ENCODE measurements around the gene SRI.
A peak's percentile ranks its signal among the peaks of the same experiment; 100 is the strongest.
"Not testable (repeated sequence)": the region's sequence is repeated elsewhere in the genome, so short reads cannot be mapped to it uniquely, and the experiment has no call there.

The SRI gene

GRCh38 chr7:88172842-88173241, 47.0 kb downstream of the SRI start:
- no peak for DNase-seq

- DNase-seq, result peak; percentile 4
Observed at GRCh38 chr7:88169717-88170320, 50.0 kb downstream of the SRI start.

DNA sequence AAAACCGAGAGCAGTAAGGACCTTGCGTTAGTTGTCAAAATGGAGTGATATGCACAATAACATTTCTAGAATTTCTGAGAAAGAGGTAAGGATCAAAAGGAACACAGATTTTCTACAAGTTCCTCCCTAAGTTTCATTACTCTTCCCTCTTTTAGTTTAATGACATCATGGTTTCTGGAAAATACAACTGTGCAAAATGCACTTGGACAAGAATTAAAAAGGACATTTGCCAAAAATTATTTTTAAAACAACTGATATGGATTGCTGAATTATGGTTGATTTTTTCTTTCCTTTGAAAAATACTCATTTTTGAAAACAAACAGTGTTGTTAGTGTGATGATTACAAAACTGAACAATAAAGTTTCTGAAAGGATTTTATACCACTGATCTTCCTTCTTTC, 52.1 kb downstream of the SRI start:
- no peak for DNase-seq

- no peak for DNase-seq
Observed at GRCh38 chr7:88167223-88167622, 52.6 kb downstream of the SRI start.

- no peak for DNase-seq
Observed at GRCh38 chr7:88165697-88166096, 54.1 kb downstream of the SRI start.

DNA sequence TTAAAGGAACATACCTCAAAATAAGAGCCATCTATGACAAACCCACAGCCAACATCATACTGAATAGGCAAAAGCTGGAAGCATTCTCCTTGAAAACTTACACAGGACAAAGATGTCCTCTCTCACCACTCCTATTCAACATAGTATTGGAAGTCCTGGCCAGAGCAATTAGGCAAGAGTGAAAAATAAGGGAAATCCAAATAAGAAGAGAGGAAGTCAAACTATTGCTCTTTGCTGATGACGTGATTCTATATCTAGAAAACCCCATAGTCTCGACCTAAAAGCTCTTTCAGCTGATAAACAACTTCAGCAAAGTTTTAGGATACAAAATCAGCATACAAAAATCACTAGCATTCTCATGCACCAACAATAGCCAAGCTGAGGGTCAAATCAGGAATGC, 60.1 kb downstream of the SRI start:
- not testable (repeated sequence) for DNase-seq

- no peak for DNase-seq
Observed at GRCh38 chr7:88156356-88156755, 63.5 kb downstream of the SRI start.

GRCh38 chr7:88155756-88156155, 64.1 kb downstream of the SRI start:
- no peak for DNase-seq
